GM03348 (cell line): ENCODE data around the gene DUSP3.
"Not testable (repeated sequence)": the region's sequence is repeated elsewhere in the genome, so short reads cannot be mapped to it uniquely, and the experiment has no call there.

Source experiments
- DNase-seq: peaks from one replicate; pipeline ENCODE4 v3.0.0; 2012; ENCODE audit warnings: low spot score

Gene DUSP3

DNA sequence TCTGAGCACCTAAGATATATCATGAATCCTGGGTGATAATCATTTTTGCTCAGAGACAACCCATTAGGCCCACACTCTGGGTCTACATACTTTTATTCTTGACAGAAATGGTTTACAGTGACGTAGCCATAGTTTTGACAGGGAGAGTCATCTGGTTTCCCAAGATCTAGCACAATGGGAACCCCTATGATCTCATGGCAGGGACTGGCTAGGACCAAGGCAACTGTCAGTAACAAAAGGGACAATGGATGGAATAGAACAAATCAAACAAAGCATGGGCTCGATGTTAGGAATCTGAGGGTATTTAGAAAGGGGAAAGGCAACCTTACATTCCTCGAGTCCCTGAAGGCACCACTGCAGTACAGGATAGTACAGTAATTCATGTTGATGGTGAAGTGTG is 22.0 kb upstream of the DUSP3 start:
- DNase-seq, result no peak

DNA sequence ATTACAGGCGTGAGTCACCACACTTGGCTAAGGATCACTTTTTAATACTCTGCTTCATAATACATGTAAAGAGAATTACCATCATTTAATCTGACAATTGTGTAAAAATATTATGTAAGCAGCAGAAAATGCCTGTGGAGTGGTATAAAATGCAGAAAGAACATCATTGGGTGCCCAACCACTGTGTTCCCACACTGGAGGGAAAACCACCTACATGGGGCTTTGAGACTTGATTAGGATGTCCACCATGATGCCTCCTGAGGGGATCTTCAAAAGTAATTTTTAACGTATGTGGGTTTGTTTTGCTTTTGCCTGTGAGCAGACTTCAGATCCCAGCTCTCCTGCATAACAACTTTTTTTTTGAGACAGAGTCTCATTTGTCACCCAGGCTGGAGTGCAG is 20.3 kb upstream of the DUSP3 start:
- DNase-seq, result no peak

DNA sequence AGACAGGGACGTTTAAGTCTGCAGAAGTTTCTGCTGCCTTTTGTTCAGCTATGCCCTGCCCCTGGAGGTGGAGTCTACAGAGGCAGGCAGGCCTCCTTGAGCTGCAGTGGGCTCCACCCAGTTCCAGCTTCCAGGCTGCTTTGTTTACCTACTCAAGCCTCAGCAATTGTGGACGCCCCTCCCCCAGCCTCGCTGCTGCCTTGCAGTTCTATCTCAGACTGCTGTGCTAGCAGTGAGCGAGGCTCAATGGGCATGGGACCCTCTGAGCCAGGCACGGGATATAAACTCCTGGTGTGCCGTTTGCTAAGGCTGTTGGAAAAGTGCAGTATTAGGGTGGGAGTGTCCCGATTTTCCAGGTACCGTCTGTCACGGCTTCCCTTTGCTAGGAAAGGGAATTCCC is 19.2 kb upstream of the DUSP3 start:
- DNase-seq, result not testable (repeated sequence)

DNA sequence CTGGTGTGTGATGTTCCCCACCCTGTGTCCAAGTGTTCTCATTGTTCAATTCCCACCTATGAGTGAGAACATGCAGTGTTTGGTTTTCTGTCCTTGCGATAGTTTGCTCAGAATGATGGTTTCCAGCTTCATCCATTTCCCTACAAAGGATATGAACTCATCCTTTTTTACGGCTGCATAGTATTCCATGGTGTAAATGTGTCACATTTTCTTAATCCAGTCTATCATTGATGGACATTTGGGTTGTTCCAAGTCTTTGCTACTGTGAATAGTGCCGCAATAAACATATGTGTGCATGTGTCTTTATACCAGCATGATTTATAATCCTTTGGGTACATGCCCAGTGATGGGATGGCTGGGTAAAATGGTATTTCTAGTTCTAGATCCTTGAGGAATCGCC is 13.9 kb upstream of the DUSP3 start:
- not testable (repeated sequence) for DNase-seq

DNA sequence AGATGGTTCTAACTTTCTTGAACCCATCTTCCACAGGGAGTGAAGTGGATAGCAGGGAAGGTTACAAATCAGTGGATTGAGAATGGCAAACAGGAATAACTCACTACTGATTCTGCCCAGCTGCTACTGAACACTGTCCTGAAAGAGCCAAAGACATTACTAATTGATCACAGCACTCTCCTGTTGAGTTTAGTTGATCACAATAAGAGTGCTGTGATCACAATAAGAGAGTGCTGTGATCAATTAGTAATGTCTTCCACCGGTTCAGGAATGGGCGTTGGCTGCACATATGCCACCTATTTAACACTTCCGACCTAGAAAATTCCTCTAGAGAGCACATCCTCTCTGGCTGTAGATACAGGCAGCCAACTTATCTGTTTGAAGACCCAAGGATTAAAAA is 12.8 kb upstream of the DUSP3 start:
- DNase-seq, result peak; percentile 27

DNA sequence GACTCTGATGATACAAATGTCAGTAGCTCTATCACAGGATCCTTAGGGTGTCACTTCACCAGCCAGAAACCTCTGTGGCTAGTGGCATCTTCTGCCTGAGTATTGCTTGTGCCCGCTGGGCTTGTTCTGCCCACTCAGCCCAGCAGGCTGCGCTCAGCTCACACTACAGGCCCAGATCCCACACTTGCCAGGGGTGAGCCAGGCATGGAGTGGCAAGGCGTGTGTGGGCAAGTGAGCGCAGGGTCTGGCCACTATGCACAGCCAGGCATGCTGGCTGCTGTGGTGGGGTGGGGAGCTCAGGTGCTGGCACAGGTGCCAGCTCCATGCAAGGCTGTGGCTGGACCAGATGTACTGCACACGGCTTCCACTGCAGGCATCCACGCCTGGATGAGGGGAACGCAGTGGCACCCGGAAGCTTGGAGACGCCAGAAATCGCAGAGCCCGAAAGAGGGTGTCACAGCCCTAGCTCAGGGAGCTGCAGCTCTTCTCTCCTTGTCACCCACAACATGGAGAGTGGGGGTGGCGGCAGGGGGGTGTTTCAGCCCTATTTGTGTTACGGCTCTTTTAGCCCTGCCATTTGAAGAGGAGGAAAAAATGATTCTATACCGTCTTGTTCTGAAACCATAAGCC is 11.6 kb upstream of the DUSP3 start:
- DNase-seq, result no peak

DNA sequence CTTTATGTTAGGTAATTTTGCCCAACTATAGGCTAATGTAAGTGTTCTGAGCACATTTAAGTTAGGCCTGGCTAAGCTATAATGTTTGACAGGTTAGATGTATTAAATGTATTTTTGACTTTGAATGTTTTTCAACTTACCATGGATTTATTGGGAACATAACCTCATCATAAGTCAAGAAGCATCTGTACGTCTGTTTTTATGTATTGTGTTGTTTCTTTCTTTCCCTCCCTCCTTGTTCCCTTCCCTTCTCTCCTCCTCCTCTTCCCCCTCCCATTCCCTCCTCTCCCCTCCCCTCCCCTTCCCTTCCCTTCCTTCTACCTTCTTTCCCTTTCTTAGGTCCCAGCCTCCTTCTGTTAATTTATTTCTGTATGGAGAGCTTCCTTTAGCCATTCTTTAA is 10.7 kb upstream of the DUSP3 start:
- no peak for DNase-seq

DNA sequence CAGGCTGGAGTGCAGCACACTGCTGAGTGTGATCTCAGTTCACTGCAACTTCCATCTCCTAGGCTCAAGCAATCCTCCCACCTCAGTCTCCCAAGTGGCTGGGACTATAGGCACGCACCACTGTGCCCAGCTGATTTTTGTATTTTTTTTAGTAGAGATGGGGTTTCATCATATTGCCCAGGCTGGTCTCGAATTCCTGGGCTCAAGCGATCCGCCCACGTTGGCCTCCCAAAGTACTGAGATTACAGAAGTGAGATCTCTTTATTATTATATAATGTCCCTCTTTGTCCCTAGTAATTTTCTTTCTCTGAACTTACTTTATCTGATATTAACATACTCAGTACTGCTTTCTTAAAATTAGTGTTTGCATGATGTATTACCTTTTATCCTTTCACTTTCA is 9.8 kb upstream of the DUSP3 start:
- DNase-seq, result no peak

DNA sequence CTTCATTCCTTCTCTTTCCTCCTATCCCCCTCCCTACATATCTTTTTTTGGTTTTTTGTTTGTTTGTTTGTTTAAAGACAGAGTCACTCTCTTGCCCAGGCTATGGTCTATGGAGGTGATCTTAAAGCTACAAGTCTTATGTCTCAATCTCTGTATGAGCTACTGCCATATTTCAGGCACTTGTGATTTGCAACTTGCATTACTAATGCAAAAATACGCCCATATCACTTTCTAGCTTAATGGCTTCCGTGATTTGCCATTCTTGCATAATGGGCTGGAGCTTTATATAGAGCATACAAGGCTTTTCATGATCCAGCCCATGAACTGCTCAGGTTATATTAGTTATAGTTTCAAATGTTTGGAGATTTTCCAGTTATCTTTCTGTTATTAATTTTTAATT is 9.0 kb upstream of the DUSP3 start:
- DNase-seq, result no peak

DNA sequence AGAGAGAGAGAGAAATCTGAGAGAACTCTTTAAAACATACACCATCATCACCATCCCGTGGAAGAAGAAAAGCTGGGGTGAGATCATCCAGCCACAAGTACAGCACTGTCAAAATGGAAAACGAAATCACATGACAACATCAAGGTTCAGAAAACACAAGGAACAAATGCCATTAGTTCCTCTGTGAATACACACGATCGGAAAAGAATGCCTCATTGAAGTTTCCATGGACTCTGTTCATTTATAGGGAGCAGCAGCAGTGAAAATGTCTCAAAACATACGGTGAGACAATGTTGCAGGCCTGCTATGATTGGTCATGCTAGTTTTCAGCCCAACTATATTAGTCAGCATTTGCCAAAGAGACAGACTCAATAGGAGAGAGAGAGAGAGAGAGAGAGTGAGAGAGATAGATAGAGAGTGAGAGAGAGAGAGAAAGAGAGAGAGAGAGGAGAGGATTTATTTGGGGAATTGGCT is 5.9 kb upstream of the DUSP3 start:
- DNase-seq, result peak; percentile 70

DNA sequence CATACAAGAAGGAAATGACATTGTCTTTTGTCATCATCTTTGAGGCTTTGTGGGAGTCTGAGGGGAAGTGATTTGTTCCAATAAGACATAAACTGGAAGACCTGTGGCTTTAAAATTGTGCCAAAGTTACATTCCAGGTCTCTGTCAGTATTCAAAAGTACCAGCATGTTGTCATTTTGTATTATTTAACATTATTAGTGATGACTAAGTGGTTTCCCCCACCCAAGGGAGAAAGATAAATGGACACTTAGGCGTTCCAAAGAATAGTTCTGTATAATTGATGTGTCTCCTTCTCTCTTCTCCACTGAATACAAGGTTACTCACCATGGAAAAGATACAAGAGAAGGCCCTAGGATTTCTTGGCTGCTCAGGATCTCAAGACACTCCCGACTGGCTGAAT is 5.3 kb upstream of the DUSP3 start:
- DNase-seq, result peak; percentile 58

DNA sequence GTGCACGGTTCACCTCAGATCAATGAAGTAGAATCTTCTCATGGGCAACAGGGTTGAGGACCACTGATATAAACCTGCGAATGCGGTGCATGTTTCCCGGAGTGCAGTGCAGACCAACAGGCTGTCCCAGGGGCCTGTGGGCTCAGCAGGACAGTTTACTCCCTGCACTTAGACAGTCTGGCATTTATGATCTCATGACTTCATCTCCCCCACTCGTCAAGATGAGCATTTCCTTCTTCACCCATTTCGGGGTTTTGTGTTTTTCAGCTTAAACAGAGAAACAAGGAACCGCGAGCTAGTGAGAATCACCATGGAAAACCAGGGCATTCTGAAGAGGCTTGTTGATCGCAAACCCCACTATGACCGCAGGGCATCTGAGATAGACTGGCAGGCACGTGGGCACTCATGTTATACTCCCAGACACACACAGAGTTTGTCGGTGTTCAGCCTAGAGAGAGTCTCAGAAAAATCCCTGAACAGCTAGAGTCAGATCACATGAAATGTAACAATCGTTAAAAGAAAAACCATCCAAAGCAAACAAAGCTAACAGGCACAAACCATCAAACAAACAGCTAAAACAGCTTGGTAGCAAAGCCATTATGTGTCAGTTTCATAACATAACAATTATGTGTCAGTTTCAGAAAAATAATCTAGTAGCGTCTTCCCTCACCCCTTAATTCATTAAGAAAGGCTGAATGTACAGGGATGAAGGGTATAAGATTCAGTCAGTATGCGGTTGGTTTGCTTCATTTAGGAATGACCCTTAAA is 4.3 kb upstream of the DUSP3 start:
- no peak for DNase-seq

DNA sequence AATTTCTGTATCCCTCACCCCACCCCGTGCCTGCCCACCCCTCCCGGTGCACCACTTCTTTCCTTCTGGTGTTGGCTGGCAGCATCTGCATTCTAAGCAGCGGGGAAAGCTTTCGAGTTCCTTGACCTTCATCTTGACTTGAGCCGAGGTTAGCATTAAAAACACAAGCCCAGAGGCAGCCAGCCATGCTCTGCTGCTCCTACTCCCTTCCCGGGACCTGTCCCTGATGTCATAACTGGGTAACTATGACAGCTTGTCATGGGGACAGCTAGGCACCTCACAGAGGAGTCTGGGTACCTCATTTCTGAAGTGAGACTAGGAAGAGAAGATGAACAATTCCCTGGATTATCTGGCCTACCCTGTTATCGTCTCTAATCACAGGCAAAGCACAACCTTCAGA is 1.4 kb upstream of the DUSP3 start, which contains the start of gene CFAP97D1:
TSS of gene CFAP97D1 (plus strand) at position 301 of the 400 bp plus-strand sequence. CDS start at position 329, 28 bp downstream.
- no peak for DNase-seq

DNA sequence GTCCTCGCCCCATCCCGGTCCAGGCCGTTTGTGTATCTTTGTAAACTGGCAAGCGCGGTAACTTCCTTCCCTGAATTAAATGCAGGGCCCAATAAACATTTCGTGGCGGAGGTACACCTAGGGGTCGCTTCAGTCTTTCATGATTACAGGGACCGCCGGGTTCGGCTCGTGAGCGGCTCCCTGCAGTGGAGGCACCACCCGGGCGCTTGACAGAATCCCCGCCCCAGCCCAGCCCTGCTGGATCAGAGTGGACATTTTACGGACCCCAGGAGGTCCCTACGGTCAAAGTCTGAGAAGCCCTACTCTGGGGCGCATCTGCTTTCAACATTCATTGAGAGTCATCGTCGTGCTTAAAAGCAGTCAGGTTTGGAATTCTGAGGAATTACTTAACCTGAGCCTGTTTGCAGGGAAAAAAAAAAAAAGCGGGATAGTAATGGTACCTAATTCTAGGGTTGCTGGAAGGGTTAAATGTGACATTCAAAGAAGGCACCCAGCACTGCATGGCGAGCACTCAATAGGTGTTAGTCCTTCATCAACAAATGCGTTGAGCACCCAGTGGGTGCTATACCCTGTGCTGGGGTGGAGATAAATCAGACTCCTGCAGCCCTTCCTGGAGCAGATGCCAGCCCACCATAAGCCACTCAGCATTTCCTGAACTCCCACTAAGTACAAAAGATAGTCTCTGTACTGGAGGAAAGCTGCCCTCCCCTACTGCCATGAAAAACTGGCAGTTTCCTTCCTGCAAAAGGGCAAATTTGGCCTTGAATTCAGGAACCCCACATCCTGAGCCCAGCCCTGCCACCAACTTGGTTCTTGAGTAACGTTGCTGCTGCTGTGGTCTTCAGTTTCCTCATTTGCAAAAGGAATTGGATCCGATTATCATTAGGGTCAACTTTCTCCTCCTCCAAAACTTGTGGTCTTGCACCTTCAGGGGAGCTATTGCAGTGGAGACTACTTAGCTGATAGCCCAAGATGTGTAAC is 658 bp upstream of the DUSP3 start:
- peak; percentile 25 for DNase-seq

DNA sequence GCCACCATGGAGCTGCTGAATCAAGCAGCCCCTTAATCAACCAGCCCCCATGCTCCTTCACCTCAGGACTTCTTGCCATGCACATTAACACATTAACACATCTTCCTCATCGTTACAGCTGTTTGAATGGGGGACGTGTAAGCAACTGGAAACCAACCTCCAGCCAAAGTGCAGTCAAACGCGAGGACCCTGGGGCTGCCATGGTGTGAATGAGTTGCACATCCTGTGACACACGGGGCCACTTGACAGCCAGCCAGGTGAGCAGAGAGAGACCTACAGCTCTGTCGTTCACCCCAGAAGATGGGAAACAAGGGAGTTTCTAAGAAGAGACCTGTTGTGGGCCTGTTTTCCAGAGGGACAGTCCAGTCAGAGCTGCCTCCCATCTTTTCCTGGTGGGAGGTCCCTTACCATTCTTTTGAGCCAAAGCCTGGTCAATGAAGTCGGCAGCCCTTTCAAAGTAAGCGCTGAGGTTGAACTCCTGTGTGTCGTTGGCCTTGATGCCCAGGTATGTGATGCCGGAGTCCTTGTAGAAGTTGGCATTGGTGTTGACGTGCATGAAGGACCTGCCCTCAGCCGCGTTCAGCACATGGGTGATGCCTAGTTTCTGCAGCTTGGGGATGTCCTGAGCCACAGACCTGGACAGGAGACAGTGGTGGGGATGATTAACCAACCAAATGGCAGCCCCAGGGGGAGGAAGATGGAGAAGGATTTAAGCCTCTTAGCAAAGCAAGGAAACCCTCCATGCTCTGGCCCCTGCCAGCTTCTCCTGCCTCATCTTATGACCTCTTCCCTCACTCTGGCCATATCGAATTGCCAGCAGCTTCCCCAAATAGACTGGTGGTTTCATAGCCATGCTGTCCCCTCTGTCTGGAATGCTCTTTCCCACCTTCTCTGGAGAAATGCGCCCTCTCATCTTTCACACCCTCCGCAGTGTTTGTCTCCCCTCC is 4.2 kb downstream of the DUSP3 start:
- DNase-seq, result no peak

DNA sequence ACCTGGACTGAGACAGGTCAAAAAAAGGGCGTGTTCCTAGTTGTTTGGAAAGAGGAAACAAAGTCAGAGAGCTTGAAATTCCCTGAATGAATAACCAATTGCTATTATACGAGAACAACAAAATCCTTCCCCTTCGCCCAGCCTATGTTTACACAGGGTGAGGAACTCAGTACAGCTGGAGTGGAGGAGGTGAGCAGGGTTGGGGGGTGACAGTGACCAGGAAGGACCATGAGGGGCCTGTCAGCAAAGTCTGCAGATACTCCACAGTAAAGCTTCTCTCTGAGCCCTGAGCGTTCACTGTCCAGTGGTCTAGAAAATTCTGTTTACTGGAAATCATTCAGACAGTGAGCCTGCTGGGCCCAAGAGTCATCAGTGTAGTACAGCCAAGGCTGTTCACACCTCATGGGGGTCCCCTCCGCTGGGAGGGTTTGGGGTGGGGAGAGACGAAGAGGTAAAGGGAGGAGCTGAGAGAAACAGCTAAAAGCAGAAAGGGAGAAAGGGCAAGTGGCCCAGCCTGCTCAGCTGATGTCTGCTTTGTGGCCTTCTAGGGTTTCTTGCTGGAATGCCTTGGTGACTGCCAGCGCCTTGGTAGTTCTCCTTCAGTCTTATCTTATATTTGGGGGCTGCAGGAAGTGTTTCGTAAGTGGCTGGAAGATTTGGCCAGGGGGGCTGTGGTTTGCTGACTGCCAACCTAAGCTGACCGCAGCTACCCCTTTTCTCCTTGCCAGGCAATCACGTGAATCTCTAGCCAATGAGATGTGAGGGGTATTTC is 5.7 kb downstream of the DUSP3 start:
- DNase-seq, result no peak

DNA sequence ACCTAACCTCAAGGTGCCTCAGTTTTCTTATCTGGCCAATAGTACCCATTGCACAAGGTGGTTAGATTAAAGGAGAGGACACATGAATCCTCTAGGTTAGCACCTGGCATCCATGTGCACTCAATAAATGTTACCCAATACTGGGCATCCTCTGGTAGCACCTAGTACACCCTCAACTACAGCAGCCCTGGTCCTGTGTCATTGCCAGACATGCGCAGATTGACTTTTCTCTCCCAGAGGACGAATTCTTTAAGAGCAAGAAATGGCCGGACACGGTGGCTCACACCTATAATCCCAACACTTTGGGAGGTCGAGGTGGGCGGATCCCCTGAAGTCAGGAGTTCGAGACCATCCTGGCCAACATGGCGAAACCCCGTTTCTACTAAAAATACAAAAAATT is 7.3 kb downstream of the DUSP3 start:
- DNase-seq, result no peak

DNA sequence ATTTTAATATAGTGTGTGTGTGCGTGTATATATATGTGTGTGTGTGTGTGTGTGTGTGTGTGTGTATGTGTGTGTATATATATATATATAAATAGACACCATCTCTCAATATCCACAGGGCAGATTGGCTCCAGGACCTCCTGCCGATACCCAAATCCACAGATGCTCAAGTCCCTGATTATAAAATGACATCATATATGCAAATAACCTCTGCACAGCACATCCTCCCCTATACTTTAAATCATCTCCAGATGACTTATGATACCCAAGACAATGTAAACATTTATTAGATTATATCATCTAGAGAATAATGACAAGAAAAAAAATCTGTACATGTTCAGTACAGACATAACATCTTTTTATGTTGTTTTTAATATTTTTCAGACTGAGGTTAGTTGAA is 7.8 kb downstream of the DUSP3 start:
- no peak for DNase-seq

DNA sequence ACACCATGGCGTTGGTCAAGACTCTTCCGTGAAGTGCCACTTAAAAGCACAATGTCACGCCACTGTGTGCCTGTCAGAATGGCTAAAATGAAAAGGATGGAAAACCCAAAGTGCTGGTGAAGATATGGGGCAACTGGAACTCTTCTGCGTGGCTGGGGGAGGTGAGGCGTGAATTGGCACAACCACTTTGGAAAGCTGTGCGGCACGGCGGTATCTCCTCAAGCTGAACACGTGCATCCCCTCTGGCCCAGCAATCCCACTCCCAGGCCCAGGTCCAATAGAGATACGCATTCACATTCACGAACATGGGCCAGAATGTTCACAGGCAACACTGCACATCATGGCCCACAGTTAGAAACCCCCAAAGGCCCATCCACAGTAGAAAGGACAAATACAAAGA is 8.9 kb downstream of the DUSP3 start:
- no peak for DNase-seq

DNA sequence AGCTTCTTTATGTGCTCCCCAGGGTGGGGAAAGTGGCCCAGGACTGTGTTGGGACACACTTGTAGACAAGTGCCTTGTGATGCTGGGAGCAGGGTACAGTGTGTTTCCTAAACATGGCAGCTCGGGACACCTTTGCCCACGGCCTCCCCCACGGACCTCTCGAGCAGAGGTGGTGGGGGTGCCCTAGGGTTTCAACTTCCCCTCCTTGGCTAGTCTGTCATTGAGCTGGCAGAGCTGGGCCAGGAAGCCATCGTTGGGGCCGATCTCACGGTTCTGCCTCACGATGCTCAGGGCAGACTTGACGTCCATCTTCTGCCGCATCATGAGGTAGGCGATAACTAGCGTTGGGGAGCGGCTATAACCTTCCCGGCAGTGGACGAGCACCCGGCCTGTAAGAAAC is 9.4 kb downstream of the DUSP3 start:
- no peak for DNase-seq

DNA sequence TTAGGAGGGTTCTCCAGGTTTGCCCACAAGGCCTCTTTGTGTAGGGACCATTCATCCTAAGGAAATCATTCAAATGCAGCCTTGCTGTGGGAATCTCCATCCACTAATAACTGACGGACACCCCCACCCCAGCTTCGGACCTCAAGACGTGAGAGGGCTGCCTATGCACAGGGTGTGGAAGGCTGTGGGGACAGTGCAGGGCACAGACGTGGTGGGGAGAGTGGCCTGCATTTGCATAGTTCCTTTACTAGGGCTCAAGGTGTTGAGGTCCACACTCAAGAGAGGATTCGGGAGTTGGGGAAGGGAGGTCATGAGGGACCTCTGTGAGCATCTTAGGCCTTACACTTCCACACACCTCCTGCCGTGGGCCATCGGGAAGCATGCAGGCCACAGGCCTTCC is 9.8 kb downstream of the DUSP3 start:
- no peak for DNase-seq
